WTC11 (cell line): ENCODE data around the gene PRCC. TPM values are rescaled to one million over a fixed set of nuclear protein-coding genes. Genes with fewer than 3 reads are reported as not detected.

Experiments
- ARID4B ChIP-seq: sonication (generic); formaldehyde crosslinking; IDR thresholded peaks from 2 replicates; pipeline ENCODE4 v1.8.0; 2023; ENCODE audit warnings: missing genetic modification reagents, mild to moderate bottlenecking, borderline replicate concordance
- CREB1 ChIP-seq: sonication (generic); formaldehyde crosslinking; IDR thresholded peaks from 2 replicates; pipeline ENCODE4 v1.8.0; 2023; ENCODE audit warnings: mild to moderate bottlenecking, missing genetic modification reagents
- CREM ChIP-seq: sonication (generic); formaldehyde crosslinking; IDR thresholded peaks from 2 replicates; pipeline ENCODE4 v1.8.1; 2022; ENCODE audit warnings: mild to moderate bottlenecking, missing genetic modification reagents, moderate library complexity
- E2F1 ChIP-seq: sonication (generic); formaldehyde crosslinking; IDR thresholded peaks from 2 replicates; pipeline ENCODE4 v1.8.0; 2022; ENCODE audit warnings: mild to moderate bottlenecking, missing genetic modification reagents
- ELF4 ChIP-seq: sonication (generic); formaldehyde crosslinking; IDR thresholded peaks from 2 replicates; pipeline ENCODE4 v1.8.1; 2022; ENCODE audit warnings: low read depth, mild to moderate bottlenecking, moderate library complexity, missing genetic modification reagents
- ERG ChIP-seq: fragments of 250-450 bp; sonication (Bioruptor Pico); IDR thresholded peaks from 2 replicates; pipeline ENCODE4 v1.8.0; 2021; ENCODE audit warnings: mild to moderate bottlenecking
- FOXK1 ChIP-seq: sonication (generic); formaldehyde crosslinking; IDR thresholded peaks from 2 replicates; pipeline ENCODE4 v1.8.0; 2022; ENCODE audit warnings: mild to moderate bottlenecking, moderate library complexity, missing genetic modification reagents
- FOXP1 ChIP-seq: sonication (generic); formaldehyde crosslinking; IDR thresholded peaks from 2 replicates; pipeline ENCODE4 v1.8.0; 2022; ENCODE audit warnings: missing genetic modification reagents, mild to moderate bottlenecking, moderate library complexity, borderline replicate concordance
- FOXP4 ChIP-seq: sonication (generic); formaldehyde crosslinking; IDR thresholded peaks from 2 replicates; pipeline ENCODE4 v1.8.0; 2022; ENCODE audit warnings: mild to moderate bottlenecking, missing genetic modification reagents
- GABPB1 ChIP-seq: sonication (generic); formaldehyde crosslinking; IDR thresholded peaks from 2 replicates; pipeline ENCODE4 v1.8.1; 2023; ENCODE audit warnings: mild to moderate bottlenecking, missing genetic modification reagents
- IRF2 ChIP-seq: sonication (generic); formaldehyde crosslinking; IDR thresholded peaks from 2 replicates; pipeline ENCODE4 v1.8.0; 2022; ENCODE audit warnings: low read depth, missing genetic modification reagents, borderline replicate concordance
- KAT7 ChIP-seq: sonication (generic); formaldehyde crosslinking; IDR thresholded peaks from 2 replicates; pipeline ENCODE4 v1.8.1; 2023; ENCODE audit warnings: missing genetic modification reagents, mild to moderate bottlenecking, borderline replicate concordance
- NFE2L1 ChIP-seq: sonication (generic); formaldehyde crosslinking; IDR thresholded peaks from 2 replicates; pipeline ENCODE4 v1.8.1; 2023; ENCODE audit warnings: missing genetic modification reagents
- PRRX2 ChIP-seq: fragments of 250-450 bp; sonication (Bioruptor Pico); IDR thresholded peaks from 2 replicates; pipeline ENCODE4 v1.8.0; 2021; ENCODE audit warnings: mild to moderate bottlenecking
- RELA ChIP-seq: sonication (generic); formaldehyde crosslinking; IDR thresholded peaks from 2 replicates; pipeline ENCODE4 v1.8.1; 2022; ENCODE audit warnings: missing genetic modification reagents, mild to moderate bottlenecking, borderline replicate concordance
- SMAD3 ChIP-seq: sonication (generic); formaldehyde crosslinking; IDR thresholded peaks from 2 replicates; pipeline ENCODE4 v1.8.0; 2022; ENCODE audit warnings: missing genetic modification reagents, mild to moderate bottlenecking, borderline replicate concordance
- TCF7 ChIP-seq: sonication (generic); formaldehyde crosslinking; IDR thresholded peaks from 2 replicates; pipeline ENCODE4 v1.8.0; 2022; ENCODE audit warnings: mild to moderate bottlenecking, low read depth, missing genetic modification reagents, moderate library complexity
- TEAD1 ChIP-seq: sonication (generic); formaldehyde crosslinking; IDR thresholded peaks from 2 replicates; pipeline ENCODE4 v1.8.0; 2022; ENCODE audit warnings: mild to moderate bottlenecking, missing genetic modification reagents
- USF2 ChIP-seq: sonication (generic); formaldehyde crosslinking; IDR thresholded peaks from 2 replicates; pipeline ENCODE4 v1.8.1; 2023; ENCODE audit warnings: mild to moderate bottlenecking, missing genetic modification reagents, moderate library complexity
- ZBTB43 ChIP-seq: sonication (generic); formaldehyde crosslinking; IDR thresholded peaks from 2 replicates; pipeline ENCODE4 v1.8.1; 2023; ENCODE audit warnings: mild to moderate bottlenecking, missing genetic modification reagents
- ZNF121 ChIP-seq: sonication (generic); formaldehyde crosslinking; IDR thresholded peaks from 2 replicates; pipeline ENCODE4 v1.8.0; 2023; ENCODE audit warnings: missing genetic modification reagents
- ZNF219 ChIP-seq: sonication (generic); formaldehyde crosslinking; IDR thresholded peaks from 2 replicates; pipeline ENCODE4 v1.8.0; 2023; ENCODE audit warnings: missing genetic modification reagents, mild to moderate bottlenecking, borderline replicate concordance
- ZNF263 ChIP-seq: sonication (generic); formaldehyde crosslinking; IDR thresholded peaks from 2 replicates; pipeline ENCODE4 v1.8.1; 2022; ENCODE audit warnings: low read depth, mild to moderate bottlenecking, moderate library complexity, missing genetic modification reagents
- ZNF281 ChIP-seq: sonication (generic); formaldehyde crosslinking; IDR thresholded peaks from 2 replicates; pipeline ENCODE4 v1.8.0; 2023; ENCODE audit warnings: mild to moderate bottlenecking, missing genetic modification reagents
- total RNA-seq: library from RNA; stranded (reverse); gene quantifications from 3 replicates; pipeline ENCODE4 v1.2.3, GENCODE V29; 2021

The PRCC gene
- total RNA-seq, 1 experiment from 2014 or later, result 97.4 TPM

- TF ChIP-seq FOXP1 (CRISPR knock-in tag), result peak; percentile 95
- TF ChIP-seq TEAD1 (CRISPR knock-in tag), result peak; percentile 89
- peak; percentile 92 for TF ChIP-seq E2F1
- TF ChIP-seq FOXK1, result peak; percentile 71; the same call in 1 of the 2 replicates
- TF ChIP-seq KAT7 (CRISPR knock-in tag), result peak; percentile 58; the same call in 1 of the 2 replicates
- no peak for TF ChIP-seq IRF2 (CRISPR knock-in tag)
- TF ChIP-seq ZNF263 (CRISPR knock-in tag), result no peak
- TF ChIP-seq ZBTB43, result peak; percentile 64; the same call in 1 of the 2 replicates
- TF ChIP-seq ELF4, result no peak
- TF ChIP-seq ZNF219 (CRISPR knock-in tag), result peak; percentile 79; the same call in 1 of the 2 replicates
- peak; percentile 81 for TF ChIP-seq USF2 (CRISPR knock-in tag)
- TF ChIP-seq ZNF121 (CRISPR knock-in tag), result 0 out of 2 replicates have a peak, but pooled peaks have one; percentile 20
- peak; percentile 64 for TF ChIP-seq CREM (CRISPR knock-in tag)
- TF ChIP-seq TCF7 (CRISPR knock-in tag), result peak; percentile 70; the same call in 1 of the 2 replicates
- peak; percentile 85; the same call in 1 of the 2 replicates for TF ChIP-seq RELA (CRISPR knock-in tag)
- TF ChIP-seq CREB1 (CRISPR knock-in tag), result peak; percentile 19; the same call in 1 of the 2 replicates
- no peak for TF ChIP-seq ERG (CRISPR knock-in tag)
- peak; percentile 65; the same call in 1 of the 2 replicates for TF ChIP-seq ZNF281 (CRISPR knock-in tag)
- peak; percentile 93 for TF ChIP-seq NFE2L1 (CRISPR knock-in tag)
- TF ChIP-seq GABPB1, result peak; percentile 75
- TF ChIP-seq FOXP4, result peak; percentile 61; the same call in 1 of the 2 replicates
- no peak for TF ChIP-seq PRRX2 (CRISPR knock-in tag)
- TF ChIP-seq ARID4B (CRISPR knock-in tag), result peak; percentile 96
- TF ChIP-seq SMAD3 (CRISPR knock-in tag), result peak; percentile 59; the same call in 1 of the 2 replicates
Measured at GRCh38 chr1:156813750-156814570, 46.6 kb downstream of the PRCC start (continued).
